HepG2 (cell line): Measurements from ENCODE around the gene STX10. TPM values are rescaled to one million over a fixed set of nuclear protein-coding genes. Genes with fewer than 3 reads are reported as not detected.

ENCODE experiments used
- ASH2L ChIP-seq: fragments of 300-600, 200-600 bp; sonication (generic); IDR thresholded peaks from 2 replicates; pipeline ENCODE4 v1.7.0; 2017; ENCODE audit warnings: low read depth, mild to moderate bottlenecking, moderate library complexity, mixed read lengths, low read length; ENCODE audit not compliant: insufficient read length
- FOSL2 ChIP-seq: sonication (generic); formaldehyde crosslinking; IDR thresholded peaks from 2 replicates; pipeline ENCODE4 v1.4.0; 2020; ENCODE audit warnings: missing genetic modification reagents
- IRF2 ChIP-seq: IDR thresholded peaks from 2 replicates; pipeline ENCODE4 v1.6.1; 2018; ENCODE audit warnings: missing genetic modification reagents, missing compliant biosample characterization
- JUN ChIP-seq: sonication (generic); formaldehyde crosslinking; IDR thresholded peaks from 2 replicates; pipeline ENCODE4 v1.4.0; 2020; ENCODE audit warnings: mild to moderate bottlenecking, missing genetic modification reagents
- KLF16 ChIP-seq, 2 experiments: sonication (generic) in 1 of 2; formaldehyde crosslinking in 1 of 2; IDR thresholded peaks; 2 replicates each; pipeline versions ENCODE4 v1.6.1 to v1.8.0; 2016 to 2023; ENCODE audit warnings: missing genetic modification reagents in 2 of 2, missing compliant biosample characterization in 1 of 2
- KMT2A ChIP-seq: sonication (generic); formaldehyde crosslinking; IDR thresholded peaks from 2 replicates; pipeline ENCODE4 v1.4.0; 2020; ENCODE audit warnings: missing genetic modification reagents
- LCORL ChIP-seq, 2 experiments: fragments of 450-650 bp in 1 of 2; sonication (generic) in 1 of 2; formaldehyde crosslinking in 1 of 2; IDR thresholded peaks; 2 replicates each; pipeline versions ENCODE4 v1.5.0 to v1.6.1; 2017 to 2020; ENCODE audit warnings: antibody characterized with exemption in 1 of 2, missing genetic modification reagents in 1 of 2
- PITX1 ChIP-seq: sonication (generic); formaldehyde crosslinking; IDR thresholded peaks from 2 replicates; pipeline ENCODE4 v1.5.1; 2020; ENCODE audit warnings: mild to moderate bottlenecking, missing genetic modification reagents
- RBM22 ChIP-seq: fragments of 200-400 bp; formaldehyde crosslinking; optimal IDR thresholded peaks from 2 replicates; pipeline ENCODE3; 2017; ENCODE audit warnings: mild to moderate bottlenecking, low read length, moderate library complexity
- TSC22D2 ChIP-seq: sonication (generic); formaldehyde crosslinking; IDR thresholded peaks from 2 replicates; pipeline ENCODE4 v1.5.1; 2020; ENCODE audit warnings: missing genetic modification reagents, mild to moderate bottlenecking, borderline replicate concordance
- ZNF746 ChIP-seq: sonication (generic); formaldehyde crosslinking; IDR thresholded peaks from 2 replicates; pipeline ENCODE4 v1.8.0; 2022; ENCODE audit warnings: mild to moderate bottlenecking, missing genetic modification reagents
- polyA plus RNA-seq, 8 experiments: library from polyadenylated mRNA; depleted of rRNA in 3 of 8; stranded (reverse) in 7 of 8; unstranded in 1 of 8; fragments of >200 nt; fragmentation: Illumina TruSeq in 4 of 8; extraction: Trizol in 4 of 8; gene quantifications; 2 replicates each; pipeline versions ENCODE4 v1.2.1 to v1.2.3, GENCODE V29; 2011 to 2016; ENCODE audit warnings: low read depth in 4 of 8, missing spikeins in 1 of 8, mixed read lengths in 1 of 8; ENCODE audit not compliant: insufficient read depth in 1 of 8
- total RNA-seq, 5 experiments: library from RNA; depleted of rRNA; stranded (reverse); fragments of >200 nt; fragmentation: Illumina TruSeq; extraction: Trizol; gene quantifications; 2 replicates each; pipeline ENCODE4 v1.2.3, GENCODE V29; 2016; ENCODE audit warnings: low read depth in 1 of 5
- TF ChIP-seq, protein P1 (sequence below): sonication (generic); formaldehyde crosslinking; IDR thresholded peaks from 2 replicates; pipeline ENCODE4 v1.8.1; 2023; ENCODE audit warnings: mild to moderate bottlenecking, missing genetic modification reagents
- TF ChIP-seq, protein P2 (sequence below): sonication (generic); formaldehyde crosslinking; IDR thresholded peaks from 2 replicates; pipeline ENCODE4 v1.4.0; 2020; ENCODE audit warnings: missing genetic modification reagents, borderline replicate concordance
- TF ChIP-seq, protein P3 (sequence below): sonication (generic); formaldehyde crosslinking; IDR thresholded peaks from 2 replicates; pipeline ENCODE4 v1.4.0; 2020; ENCODE audit warnings: missing genetic modification reagents

Gene STX10
- total and polyA plus RNA-seq, 2 of the 13 experiments (the other 11 are each of a cell fraction or from before 2014, with no cell fraction given) = 47.9 to 66.4 TPM

- TF ChIP-seq ASH2L = no peak
- TF ChIP-seq, protein P1, sequence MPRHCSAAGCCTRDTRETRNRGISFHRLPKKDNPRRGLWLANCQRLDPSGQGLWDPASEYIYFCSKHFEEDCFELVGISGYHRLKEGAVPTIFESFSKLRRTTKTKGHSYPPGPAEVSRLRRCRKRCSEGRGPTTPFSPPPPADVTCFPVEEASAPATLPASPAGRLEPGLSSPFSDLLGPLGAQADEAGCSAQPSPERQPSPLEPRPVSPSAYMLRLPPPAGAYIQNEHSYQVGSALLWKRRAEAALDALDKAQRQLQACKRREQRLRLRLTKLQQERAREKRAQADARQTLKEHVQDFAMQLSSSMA (CRISPR knock-in tag) = no peak
- TF ChIP-seq TSC22D2 (CRISPR knock-in tag) = no peak
- no peak for TF ChIP-seq PITX1
- no peak for TF ChIP-seq KLF16 (CRISPR knock-in tag; IDR thresholded peaks at IDR 0.05)
- TF ChIP-seq, protein P2, sequence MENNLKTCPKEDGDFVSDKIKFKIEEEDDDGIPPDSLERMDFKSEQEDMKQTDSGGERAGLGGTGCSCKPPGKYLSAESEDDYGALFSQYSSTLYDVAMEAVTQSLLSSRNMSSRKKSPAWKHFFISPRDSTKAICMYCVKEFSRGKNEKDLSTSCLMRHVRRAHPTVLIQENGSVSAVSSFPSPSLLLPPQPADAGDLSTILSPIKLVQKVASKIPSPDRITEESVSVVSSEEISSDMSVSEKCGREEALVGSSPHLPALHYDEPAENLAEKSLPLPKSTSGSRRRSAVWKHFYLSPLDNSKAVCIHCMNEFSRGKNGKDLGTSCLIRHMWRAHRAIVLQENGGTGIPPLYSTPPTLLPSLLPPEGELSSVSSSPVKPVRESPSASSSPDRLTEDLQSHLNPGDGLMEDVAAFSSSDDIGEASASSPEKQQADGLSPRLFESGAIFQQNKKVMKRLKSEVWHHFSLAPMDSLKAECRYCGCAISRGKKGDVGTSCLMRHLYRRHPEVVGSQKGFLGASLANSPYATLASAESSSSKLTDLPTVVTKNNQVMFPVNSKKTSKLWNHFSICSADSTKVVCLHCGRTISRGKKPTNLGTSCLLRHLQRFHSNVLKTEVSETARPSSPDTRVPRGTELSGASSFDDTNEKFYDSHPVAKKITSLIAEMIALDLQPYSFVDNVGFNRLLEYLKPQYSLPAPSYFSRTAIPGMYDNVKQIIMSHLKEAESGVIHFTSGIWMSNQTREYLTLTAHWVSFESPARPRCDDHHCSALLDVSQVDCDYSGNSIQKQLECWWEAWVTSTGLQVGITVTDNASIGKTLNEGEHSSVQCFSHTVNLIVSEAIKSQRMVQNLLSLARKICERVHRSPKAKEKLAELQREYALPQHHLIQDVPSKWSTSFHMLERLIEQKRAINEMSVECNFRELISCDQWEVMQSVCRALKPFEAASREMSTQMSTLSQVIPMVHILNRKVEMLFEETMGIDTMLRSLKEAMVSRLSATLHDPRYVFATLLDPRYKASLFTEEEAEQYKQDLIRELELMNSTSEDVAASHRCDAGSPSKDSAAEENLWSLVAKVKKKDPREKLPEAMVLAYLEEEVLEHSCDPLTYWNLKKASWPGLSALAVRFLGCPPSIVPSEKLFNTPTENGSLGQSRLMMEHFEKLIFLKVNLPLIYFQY (CRISPR knock-in tag) = peak; percentile 74; the same call in 1 of the 2 replicates
- TF ChIP-seq RBM22 = no peak
- no peak for TF ChIP-seq IRF2 (CRISPR knock-in tag)
- TF ChIP-seq JUN (CRISPR knock-in tag) = no peak
- no peak for TF ChIP-seq FOSL2 (CRISPR knock-in tag)
- TF ChIP-seq, protein P3, sequence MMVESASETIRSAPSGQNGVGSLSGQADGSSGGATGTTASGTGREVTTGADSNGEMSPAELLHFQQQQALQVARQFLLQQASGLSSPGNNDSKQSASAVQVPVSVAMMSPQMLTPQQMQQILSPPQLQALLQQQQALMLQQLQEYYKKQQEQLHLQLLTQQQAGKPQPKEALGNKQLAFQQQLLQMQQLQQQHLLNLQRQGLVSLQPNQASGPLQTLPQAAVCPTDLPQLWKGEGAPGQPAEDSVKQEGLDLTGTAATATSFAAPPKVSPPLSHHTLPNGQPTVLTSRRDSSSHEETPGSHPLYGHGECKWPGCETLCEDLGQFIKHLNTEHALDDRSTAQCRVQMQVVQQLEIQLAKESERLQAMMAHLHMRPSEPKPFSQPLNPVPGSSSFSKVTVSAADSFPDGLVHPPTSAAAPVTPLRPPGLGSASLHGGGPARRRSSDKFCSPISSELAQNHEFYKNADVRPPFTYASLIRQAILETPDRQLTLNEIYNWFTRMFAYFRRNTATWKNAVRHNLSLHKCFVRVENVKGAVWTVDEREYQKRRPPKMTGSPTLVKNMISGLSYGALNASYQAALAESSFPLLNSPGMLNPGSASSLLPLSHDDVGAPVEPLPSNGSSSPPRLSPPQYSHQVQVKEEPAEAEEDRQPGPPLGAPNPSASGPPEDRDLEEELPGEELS (CRISPR knock-in tag) = no peak
- peak; percentile 54; the same call in 1 of the 2 replicates for TF ChIP-seq ZNF746 (CRISPR knock-in tag)
- peak; percentile 30; the same call in 1 of the 2 replicates for TF ChIP-seq KMT2A
- TF ChIP-seq LCORL (IDR thresholded peaks at IDR 0.05) = no peak
- TF ChIP-seq LCORL (CRISPR knock-in tag; IDR thresholded peaks at IDR 0.05) = 0 out of 2 replicates have a peak, but pooled peaks have one; percentile 34
Measured at GRCh38 chr19:13102666-13103580, 47.3 kb downstream of the STX10 start, which contains the start of gene LYL1 (continued).
